SK-N-MC (cell line): Measurements from ENCODE around the gene AGAP1.

Experiments used
- EZH2 ChIP-seq: fragments of 200-600 bp; sonication (generic); IDR thresholded peaks from one replicate; pipeline ENCODE4 v1.6.1; 2017; ENCODE audit warnings: antibody characterized with exemption
- FOXP2 ChIP-seq: optimal IDR thresholded peaks from 2 replicates; pipeline ENCODE3; 2011; ENCODE audit warnings: mild to moderate bottlenecking, moderate library complexity; ENCODE audit not compliant: insufficient read depth; ENCODE audit errors: extremely low read length, control extremely low read depth
- POLR2AphosphoS5 ChIP-seq: IDR thresholded peaks from 2 replicates; pipeline ENCODE4 v1.6.1; 2012; ENCODE audit warnings: mild to moderate bottlenecking, low read depth, low read length, borderline replicate concordance

- no peak for TF ChIP-seq POLR2AphosphoS5
- no peak for TF ChIP-seq EZH2
- no peak for TF ChIP-seq FOXP2
Measured at GRCh38 chr2:235781775-235782174, 287.9 kb downstream of the AGAP1 start.
